Fibroblast of lung (primary cell): ENCODE results near the gene CDK2AP2. TPM values are rescaled to one million over a fixed set of nuclear protein-coding genes. Genes with fewer than 3 reads are reported as not detected.
"Not testable (repeated sequence)": the region's sequence is repeated elsewhere in the genome, so short reads cannot be mapped to it uniquely, and the experiment has no call there.

Experiments used
- DNase-seq, 2 donors: peaks; one replicate each; pipeline versions ENCODE4 v3.0.0 to v3.0.0-alpha.2; 2010; ENCODE audit warnings: low read depth in 2 of 2
- H2AFZ ChIP-seq: 2 replicates; pipeline ENCODE4 v1.5.1; 2012; ENCODE audit warnings: low read length, control low read depth, inconsistent platforms
- H3K27ac ChIP-seq: 2 replicates; pipeline ENCODE4 v1.5.1; 2011; ENCODE audit warnings: low read length, control low read depth; ENCODE audit not compliant: insufficient read depth
- H3K27me3 ChIP-seq: 2 replicates; pipeline ENCODE4 v1.5.1; 2011; ENCODE audit warnings: mild to moderate bottlenecking, low read length; ENCODE audit not compliant: control insufficient read depth, insufficient read depth
- H3K36me3 ChIP-seq: 2 replicates; pipeline ENCODE4 v1.5.1; 2011; ENCODE audit warnings: low read length; ENCODE audit not compliant: control insufficient read depth, insufficient read depth
- H3K4me1 ChIP-seq: 2 replicates; pipeline ENCODE4 v1.5.1; 2011; ENCODE audit warnings: low read length; ENCODE audit not compliant: control insufficient read depth, insufficient read depth; ENCODE audit errors: extremely low read depth
- H3K4me2 ChIP-seq: 2 replicates; pipeline ENCODE4 v1.5.1; 2011; ENCODE audit warnings: low read length, control low read depth; ENCODE audit not compliant: insufficient read depth; ENCODE audit errors: extremely low read depth
- H3K4me3 ChIP-seq, 4 experiments: fragments of 200-600 bp in 1 of 4; sonication (generic) in 1 of 4; replicated peaks in 1 of 4; 2 replicates each; pipeline ENCODE4 v1.5.1; 2011 to 2016; ENCODE audit warnings: low read length in 4 of 4, low read depth in 3 of 4, mild to moderate bottlenecking in 3 of 4, control low read depth in 2 of 4, inconsistent platforms in 1 of 4, mixed read lengths in 1 of 4; ENCODE audit not compliant: insufficient read depth in 1 of 4; ENCODE audit errors: control extremely low read depth in 1 of 4
- H3K79me2 ChIP-seq: 2 replicates; pipeline ENCODE4 v1.5.1; 2012; ENCODE audit warnings: mild to moderate bottlenecking, low read length, inconsistent platforms; ENCODE audit not compliant: control insufficient read depth, insufficient read depth
- H3K9ac ChIP-seq: 2 replicates; pipeline ENCODE4 v1.5.1; 2011; ENCODE audit warnings: mild to moderate bottlenecking, low read length, control low read depth; ENCODE audit not compliant: insufficient read depth
- H3K9me3 ChIP-seq: 2 replicates; pipeline ENCODE4 v1.5.1; 2012; ENCODE audit warnings: low read depth, low read length; ENCODE audit not compliant: control insufficient read depth, insufficient read depth
- H4K20me1 ChIP-seq: 2 replicates; pipeline ENCODE4 v1.5.1; 2011; ENCODE audit warnings: low read length; ENCODE audit not compliant: control insufficient read depth, insufficient read depth; ENCODE audit errors: extremely low read depth
- CTCF ChIP-seq, 2 donors: IDR thresholded peaks in 1 of 2; conservative IDR thresholded peaks in 1 of 2; 1 replicate in 1 of 2; 2 replicates in 1 of 2; pipeline ENCODE4 v1.5.1; 2011 to 2012; ENCODE audit warnings: low read length in 2 of 2, control low read depth in 1 of 2, inconsistent platforms in 1 of 2, low read depth in 1 of 2, mild to moderate bottlenecking in 1 of 2
- EZH2 ChIP-seq: IDR thresholded peaks from 2 replicates; pipeline ENCODE4 v1.5.1; 2012; ENCODE audit warnings: low read length, control low read depth, mild to moderate bottlenecking; ENCODE audit errors: missing control alignments
- polyA minus RNA-seq: library from RNA; depleted of rRNA, polyadenylated mRNA; stranded (reverse); fragments of >200 nt; gene quantifications from 2 replicates; pipeline ENCODE4 v1.2.3, GENCODE V29; 2011; ENCODE audit warnings: low replicate concordance
- polyA plus RNA-seq, 2 donors: library from polyadenylated mRNA; depleted of rRNA in 1 of 2; stranded (reverse) in 1 of 2; unstranded in 1 of 2; fragments of >200 nt; gene quantifications; 2 replicates each; pipeline ENCODE4 v1.2.1, GENCODE V29; 2011 to 2012; ENCODE audit warnings: missing spikeins in 1 of 2
- total RNA-seq: library from RNA; depleted of rRNA; stranded (reverse); fragments of >200 nt; gene quantifications from 2 replicates; pipeline ENCODE4 v1.2.1, GENCODE V29; 2014

The CDK2AP2 gene, protein sequence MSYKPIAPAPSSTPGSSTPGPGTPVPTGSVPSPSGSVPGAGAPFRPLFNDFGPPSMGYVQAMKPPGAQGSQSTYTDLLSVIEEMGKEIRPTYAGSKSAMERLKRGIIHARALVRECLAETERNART
- 6.4 and 7.8 TPM in 2 replicates for total RNA-seq
- polyA plus RNA-seq, result 19.0 and 30.9 TPM in 2 replicates
- 29.9 and 43.6 TPM in 2 replicates for polyA plus RNA-seq (2012)
- 74.5 and 81.5 TPM in 2 replicates for polyA minus RNA-seq

DNA sequence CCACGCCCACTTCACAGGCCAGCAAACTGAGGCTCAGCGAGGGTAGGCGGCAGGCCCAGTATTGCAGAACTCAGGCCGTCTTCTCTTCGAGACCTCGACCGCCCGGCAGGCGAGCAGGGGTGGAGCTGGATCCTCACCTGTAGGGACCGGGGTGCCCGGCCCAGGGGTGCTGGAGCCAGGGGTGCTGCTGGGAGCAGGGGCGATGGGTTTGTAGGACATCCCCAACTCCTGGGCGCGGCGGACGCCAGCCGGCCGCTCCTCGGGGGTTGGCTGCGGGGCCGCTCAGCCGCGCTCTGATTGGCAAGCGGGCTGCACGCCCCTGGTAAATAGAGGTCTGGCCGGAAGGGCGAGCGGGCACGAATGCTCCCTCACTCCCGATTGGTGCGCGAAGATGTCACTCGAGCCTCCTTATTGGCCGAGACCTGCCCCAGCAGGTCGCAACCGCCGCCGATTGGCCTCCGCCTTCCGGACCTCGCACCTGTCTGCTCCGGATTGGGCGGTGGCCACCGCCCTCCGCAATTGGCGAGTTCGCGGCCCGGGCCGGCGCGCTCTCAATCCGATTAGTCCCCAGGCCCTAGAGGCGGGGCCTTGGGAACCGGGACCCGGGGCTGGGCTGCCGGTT, at the start of gene CDK2AP2:
TSS of gene CDK2AP2 (minus strand) at position 299 of the 622 bp plus-strand sequence. CDS start at position 219, 80 bp downstream.
- Histone ChIP-seq H3K4me3 (peak within 1 kb of the TSS; percentile 72 to 97 (median 88)), H3K4me1 (peaks cover 11% of the 10 kb centered on the region), H3K79me2 (no peaks in the 10 kb centered on the region), H3K36me3 (peaks cover 3% of the 10 kb centered on the region), H3K9ac (peak within 1 kb of the TSS; percentile 99), H2AFZ (peak within 1 kb of the TSS; percentile 94), H4K20me1 (no peaks in the 10 kb centered on the region), H3K4me2 (peak within 1 kb of the TSS; percentile 99), H3K9me3 (no peaks in the 10 kb centered on the region), H3K27ac (peak within 1 kb of the TSS; percentile 99), H3K27me3 (peaks cover 2% of the 10 kb centered on the region)
- TF ChIP-seq EZH2 (no peak), CTCF (conservative IDR thresholded peaks at IDR 0.05 in 1 of 2, IDR thresholded peaks at IDR 0.05 in 1 of 2; ENCODE audit: low read depth in 1 of 2, low read length in 2 of 2) (no peak)
- DNase-seq, result peak; percentile 99 to 100

DNA sequence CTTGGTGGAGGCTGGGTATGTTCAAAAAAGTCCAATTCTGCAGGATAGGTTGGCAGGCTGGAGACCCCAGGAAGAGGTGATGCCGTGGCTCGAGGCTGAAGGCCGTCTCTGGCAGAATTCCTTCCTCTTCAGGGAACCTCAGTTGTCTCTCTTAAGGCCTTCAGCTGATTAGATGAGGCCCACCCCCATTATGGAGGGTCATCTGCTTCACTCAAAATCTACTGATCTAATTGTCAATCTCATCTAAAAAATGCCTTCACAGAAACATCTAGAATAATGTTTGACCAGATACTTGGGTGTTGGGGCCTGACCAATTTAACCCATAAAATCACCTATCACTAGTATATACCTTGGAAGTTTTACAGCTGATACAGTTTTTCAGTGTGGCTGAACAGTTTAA, 48.3 kb upstream of the CDK2AP2 start:
- Histone ChIP-seq H3K4me1 (no peaks in the 10 kb centered on the region), H3K9me3 (no peaks in the 10 kb centered on the region), H3K27me3 (no peaks in the 10 kb centered on the region), H4K20me1 (no peaks in the 10 kb centered on the region), H3K27ac (no peak overlapping the region), H3K79me2 (no peaks in the 10 kb centered on the region), H3K4me2 (no peak overlapping the region), H3K4me3 (no peak overlapping the region), H3K9ac (no peak overlapping the region), H2AFZ (no peak overlapping the region), H3K36me3 (no peaks in the 10 kb centered on the region)
- DNase-seq, result no peak
- no peak for TF ChIP-seq CTCF (conservative IDR thresholded peaks at IDR 0.05 in 1 of 2, IDR thresholded peaks at IDR 0.05 in 1 of 2; ENCODE audit: low read depth in 1 of 2, low read length in 2 of 2)
- TF ChIP-seq EZH2, result no peak

- H3K4me2 ChIP-seq, H3K27ac ChIP-seq, H3K4me3 ChIP-seq, H4K20me1 ChIP-seq, H3K9me3 ChIP-seq, H3K4me1 ChIP-seq, H3K79me2 ChIP-seq, DNase-seq, H3K27me3 ChIP-seq, H3K9ac ChIP-seq, H3K36me3 ChIP-seq, H2AFZ ChIP-seq: not testable (repeated sequence)
Observed at GRCh38 chr11:67551697-67552096, 43.7 kb upstream of the CDK2AP2 start.
